HCEC 1CT (cell line): ENCODE measurements around the gene ACACB.

Experiments used
- DNase-seq: peaks from one replicate; pipeline ENCODE4 v3.0.0-alpha.2; 2017

The ACACB gene

DNA sequence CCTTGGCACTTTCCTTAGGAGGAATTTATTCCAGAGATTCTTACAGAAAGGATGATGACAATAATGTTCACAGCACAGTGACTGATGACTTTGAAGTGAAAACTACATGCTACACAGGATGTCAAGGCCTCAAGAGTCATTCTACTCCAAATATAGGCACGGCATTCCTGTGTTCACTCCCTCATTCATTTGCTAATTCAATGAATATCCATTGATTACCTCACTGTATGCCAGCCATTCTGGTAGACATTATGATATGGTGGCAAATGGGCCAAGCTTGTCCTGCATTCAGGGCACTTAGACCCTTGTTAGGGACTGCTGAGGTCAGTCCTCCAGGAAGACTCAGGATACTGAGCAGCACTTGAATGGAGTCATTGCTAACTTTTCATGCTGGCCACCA is 144.7 kb downstream of the ACACB start:
- no peak for DNase-seq

DNA sequence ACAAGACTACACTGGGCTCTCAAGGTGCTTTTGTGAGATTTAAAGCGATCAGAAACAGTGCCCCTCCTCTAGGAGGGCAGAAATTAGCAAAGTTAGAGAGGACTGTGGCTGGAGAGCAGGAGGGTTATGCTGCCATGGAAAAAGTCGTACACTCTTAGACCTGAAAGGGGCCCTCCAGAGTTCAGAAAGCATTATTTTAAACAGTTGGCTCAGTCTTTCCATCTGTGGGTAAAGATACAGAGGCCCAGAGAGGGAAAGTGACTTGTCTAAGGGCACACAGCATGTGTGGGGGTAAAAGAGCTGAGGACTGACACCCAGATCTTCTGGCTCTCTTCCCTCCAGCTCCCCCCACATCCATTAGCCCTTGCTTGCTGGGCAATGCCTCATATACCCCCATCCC is 145.6 kb downstream of the ACACB start:
- DNase-seq = no peak

DNA sequence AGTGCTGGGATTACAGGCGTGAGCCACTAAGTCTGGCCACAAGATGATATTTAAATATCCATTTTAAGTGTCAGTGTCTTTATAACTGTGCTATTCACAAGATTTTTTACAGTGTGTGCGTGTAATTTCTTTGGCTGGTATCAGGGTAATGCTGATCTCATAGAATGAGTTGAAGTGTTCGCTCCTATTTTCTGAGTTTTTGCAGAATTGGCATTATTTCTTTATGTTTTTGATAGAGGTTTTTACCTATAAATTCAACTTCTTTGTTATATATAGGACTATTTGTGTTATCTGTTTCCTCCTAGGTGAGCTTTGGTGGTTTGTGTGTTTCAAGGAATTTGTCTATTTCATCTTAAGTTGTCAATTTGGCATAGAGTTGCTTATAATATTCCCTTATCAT is 147.1 kb downstream of the ACACB start:
- no peak for DNase-seq

DNA sequence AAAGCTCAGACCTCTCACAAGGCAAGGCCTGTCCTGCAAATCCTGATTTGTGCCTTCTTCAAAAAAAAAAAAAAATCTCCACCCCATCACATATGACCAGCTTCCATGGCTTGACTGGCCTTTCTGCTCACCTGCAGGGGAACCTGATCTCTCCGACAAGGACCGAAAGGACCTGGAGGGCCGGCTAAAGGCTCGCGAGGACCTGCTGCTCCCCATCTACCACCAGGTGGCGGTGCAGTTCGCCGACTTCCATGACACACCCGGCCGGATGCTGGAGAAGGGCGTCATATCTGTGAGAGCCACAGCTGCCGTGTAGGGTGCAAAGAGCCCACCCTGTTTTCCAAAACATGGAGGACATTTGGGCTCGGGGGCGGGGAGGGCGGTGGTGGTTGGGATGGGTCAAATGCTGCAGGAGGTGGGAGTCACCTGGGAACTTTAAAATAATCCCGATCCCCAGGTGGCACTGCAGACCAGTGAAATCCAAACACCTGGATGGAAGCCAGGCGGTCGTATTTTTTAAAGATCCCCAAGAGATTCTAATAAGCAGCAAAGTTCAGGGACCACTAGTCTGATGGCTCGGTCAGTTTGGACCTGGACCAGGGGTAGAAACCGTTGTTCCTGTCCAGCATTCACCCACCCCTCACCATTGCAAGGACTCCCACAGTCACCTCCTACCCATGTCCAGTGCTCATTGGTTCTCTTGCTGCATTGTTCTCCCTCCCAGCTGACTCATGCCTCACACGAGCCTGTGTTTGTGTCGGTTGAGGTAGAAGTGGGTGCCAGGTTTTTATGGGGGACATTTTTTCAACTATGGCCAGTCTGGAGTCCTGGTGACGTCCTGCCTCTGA is 147.9 kb downstream of the ACACB start:
- peak; percentile 56 for DNase-seq

DNA sequence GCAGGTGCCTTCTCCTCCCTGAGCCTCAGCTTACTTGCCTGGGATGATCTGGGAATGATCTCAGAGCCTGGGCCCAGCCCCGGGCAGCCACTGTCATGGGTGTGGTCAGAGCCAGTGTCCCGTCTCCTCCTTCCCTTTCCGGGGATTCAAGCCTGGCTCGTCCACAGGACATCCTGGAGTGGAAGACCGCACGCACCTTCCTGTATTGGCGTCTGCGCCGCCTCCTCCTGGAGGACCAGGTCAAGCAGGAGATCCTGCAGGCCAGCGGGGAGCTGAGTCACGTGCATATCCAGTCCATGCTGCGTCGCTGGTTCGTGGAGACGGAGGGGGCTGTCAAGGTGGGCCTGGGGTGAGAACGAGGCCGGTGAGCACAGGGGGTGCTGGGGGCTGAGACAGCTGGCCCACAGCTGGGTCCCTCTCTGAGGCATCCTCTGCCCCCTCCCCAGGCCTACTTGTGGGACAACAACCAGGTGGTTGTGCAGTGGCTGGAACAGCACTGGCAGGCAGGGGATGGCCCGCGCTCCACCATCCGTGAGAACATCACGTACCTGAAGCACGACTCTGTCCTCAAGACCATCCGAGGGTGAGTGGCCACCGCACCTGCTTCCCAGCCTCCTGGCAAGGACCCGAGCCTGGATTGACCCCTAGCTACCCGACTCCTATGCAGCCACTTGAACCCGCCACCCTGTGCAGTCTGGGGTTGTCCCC is 148.7 kb downstream of the ACACB start:
- no peak for DNase-seq

DNA sequence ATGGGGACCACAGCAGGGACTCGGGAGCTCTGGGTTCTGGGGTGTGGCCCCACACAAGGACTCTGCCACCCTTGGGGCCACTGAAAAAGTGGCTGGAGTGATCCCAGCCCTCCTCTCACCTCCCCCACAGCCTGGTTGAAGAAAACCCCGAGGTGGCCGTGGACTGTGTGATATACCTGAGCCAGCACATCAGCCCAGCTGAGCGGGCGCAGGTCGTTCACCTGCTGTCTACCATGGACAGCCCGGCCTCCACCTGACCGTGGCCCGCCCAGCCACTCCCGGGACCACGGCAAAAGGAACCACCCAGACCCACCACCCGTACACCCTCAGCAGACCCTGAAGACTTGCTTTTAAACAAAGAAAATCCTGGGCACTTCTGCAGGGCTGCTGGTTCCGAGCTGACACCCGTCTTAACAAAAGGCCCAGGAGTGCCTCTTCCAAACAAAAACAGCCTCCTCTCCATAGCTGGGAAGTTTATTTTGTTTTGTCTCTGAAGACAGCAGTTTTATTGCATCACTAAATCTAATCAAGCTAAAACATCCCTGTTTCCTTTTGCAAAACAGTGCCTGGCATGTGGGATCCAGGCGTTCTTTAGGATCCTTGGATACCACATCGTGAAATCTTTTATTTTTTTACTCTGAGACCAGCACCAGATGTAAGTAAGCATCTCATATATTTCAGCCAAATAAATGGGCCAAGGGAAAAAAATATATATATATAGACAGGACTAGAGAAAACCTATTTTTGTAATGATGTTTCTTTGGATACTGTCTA is 149.9 kb downstream of the ACACB start:
- no peak for DNase-seq

DNA sequence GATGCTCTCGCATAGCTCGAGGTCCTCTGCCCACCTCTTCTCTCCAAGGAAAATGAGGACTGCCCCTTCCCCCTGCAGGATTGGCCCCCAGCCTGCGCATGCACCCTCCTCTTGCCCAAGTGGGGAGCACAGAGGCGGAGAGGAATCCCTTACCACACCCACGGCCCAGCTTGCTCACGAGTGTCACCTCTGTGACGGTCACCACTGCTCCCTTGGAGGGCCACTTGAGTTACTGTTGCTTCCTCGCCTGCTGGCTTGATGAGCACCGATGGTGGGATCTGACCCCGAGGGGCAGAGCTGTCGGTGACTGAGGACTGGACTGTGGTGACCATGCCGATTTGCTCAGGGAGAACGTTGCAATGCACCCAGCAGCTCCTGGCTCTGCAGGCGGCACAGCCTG is 151.0 kb downstream of the ACACB start:
- no peak for DNase-seq

DNA sequence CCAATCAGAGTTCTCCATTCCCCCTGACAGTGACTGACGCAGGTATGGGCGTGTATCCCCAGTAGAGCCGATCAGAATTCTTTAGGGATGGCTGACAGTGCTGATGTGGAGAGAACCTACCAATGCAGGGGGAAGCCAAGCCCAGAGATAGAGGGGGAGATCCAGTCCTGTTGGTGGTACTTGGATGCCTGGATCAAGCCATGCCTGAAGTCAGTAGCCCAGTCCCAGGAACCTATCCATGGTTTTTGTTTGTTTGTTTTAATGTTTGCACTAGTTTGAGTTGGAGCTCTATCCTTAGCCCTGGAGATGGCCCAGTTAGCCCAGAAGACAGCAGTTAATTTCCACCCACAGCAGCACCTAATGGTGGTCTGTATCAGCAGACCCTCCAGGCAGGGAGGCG is 152.5 kb downstream of the ACACB start:
- no peak for DNase-seq

DNA sequence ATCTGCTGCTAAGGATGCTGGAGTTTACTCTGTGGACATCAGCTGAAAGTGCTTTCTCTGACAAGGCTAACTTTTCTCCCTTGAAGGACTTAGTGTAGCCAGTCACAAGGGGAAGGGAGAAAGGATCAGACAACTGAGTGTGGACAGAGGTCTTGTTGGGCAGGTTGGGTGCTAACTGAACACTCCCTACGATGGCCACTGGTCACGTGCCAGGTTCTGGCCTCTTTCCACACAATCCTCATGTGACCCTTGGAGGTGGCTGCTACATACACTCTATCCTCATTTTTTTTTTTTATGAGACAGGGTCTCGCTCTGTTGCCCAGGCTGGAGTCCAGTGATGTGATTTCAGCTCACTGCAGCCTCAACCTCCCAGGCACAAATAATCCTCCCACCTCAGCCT is 153.0 kb downstream of the ACACB start:
- no peak for DNase-seq

DNA sequence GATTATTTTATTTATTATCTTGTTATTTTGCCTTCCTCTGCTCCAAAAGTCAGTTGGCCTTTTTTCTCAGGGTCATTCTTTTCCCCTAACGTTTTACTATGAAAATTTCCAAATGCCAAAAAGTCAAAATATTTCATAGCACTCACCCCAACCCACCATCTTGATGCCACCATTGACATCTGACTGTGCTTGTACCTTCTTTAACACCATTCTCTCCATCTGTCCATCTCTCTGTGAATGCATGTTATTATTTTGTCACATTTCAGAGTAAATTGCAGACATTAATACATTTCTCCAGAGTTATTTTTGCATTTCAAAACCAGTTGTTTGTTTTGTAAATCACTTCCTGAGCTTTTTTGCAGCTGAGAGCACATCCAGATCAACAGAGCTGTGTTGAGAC is 154.1 kb downstream of the ACACB start:
- DNase-seq = no peak

DNA sequence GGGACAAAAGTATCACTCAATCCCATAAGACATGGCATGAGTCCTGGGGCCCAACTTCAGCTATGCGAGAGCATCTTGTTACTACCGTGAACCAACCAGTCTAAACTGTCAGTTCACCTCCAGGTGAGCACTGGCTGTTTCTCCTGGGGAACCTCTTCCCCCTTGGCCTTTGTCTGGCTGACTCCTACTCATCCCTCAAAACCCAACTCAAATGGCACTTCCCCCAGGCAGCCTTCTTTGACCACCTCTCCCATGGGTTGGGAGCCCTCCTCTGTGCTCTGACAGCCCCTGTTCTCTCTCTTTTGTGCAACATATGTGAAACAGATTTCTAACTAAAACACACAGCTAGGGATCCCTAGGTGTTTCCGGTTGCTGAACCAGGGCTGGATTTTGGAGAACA is 155.0 kb downstream of the ACACB start:
- DNase-seq = no peak

DNA sequence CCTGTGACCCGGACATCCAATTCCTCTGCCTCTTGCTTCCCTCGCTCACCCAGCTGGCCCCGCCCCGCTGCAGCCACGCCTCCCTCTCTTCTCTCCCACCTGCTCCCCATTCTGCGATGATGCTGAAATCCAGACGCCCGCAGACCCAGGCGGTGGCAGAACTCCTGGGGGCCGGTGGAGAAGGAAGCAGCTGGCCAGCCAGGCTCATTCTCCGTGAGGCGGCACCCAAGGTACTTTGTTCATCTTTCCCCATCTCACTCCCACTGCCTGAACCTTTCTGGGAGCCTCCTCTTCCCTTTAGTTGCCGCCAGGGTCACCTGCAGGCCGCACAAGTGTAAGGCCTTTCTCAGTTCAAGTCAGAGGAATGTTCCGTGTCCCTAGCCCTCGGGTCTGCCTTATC is 157.0 kb downstream of the ACACB start:
- DNase-seq = no peak

DNA sequence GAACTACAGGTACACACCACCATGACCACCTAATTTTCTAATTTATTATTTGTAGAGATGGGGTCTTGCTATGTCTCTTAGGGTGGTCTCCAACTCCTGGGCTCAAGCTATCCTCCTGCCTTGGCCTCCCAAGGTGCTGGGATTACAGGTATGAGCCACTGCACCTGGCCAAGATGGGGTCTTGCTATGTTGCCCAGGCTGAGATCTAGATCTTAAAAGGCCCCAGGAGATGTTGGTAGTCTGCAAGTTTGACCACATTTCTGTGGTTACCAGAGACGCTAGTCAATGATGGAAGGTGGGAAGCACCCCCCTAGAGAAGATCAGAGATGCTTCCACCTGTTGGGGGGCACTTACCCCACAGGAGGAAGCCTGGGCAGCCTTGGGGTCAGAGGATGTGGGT is 158.0 kb downstream of the ACACB start:
- no peak for DNase-seq

DNA sequence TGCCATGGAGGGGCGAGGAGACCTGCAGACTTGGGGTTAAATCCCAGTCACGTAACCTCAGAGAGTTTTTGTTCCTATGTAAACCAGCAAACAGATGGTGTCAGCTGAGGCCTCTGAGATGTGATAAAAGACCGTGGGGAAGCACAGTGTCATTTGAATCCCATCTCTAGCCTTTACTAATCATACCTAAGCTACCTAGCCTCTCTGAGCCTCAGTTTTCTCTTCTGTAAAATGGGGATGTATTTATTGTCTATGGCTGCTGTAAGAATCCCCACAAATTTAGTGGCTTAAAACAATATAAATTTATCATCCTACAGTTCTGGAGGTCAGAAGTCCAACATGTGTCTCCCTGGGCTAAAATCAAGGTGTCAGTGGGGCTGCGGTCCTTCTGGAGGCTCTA is 158.8 kb downstream of the ACACB start:
- no peak for DNase-seq

DNA sequence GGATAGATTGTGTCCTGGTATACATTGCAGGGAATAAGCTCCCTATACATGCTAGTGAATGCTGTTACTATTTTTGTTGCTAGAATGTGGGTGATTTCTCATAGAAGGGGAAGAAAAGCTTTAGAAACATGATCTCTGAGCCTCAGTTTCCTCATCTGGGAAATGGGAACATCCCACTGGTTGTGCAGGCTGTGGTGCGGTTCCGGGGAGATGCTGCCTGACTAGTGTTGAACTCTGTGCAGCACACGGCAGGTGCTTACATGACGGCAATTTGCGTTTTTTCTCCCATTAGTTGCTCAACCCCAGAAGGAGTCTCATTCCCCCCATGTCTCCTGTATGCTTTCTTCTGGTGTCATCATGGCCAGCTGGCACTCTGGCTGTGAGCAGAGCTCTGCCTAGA is 159.8 kb downstream of the ACACB start:
- no peak for DNase-seq

DNA sequence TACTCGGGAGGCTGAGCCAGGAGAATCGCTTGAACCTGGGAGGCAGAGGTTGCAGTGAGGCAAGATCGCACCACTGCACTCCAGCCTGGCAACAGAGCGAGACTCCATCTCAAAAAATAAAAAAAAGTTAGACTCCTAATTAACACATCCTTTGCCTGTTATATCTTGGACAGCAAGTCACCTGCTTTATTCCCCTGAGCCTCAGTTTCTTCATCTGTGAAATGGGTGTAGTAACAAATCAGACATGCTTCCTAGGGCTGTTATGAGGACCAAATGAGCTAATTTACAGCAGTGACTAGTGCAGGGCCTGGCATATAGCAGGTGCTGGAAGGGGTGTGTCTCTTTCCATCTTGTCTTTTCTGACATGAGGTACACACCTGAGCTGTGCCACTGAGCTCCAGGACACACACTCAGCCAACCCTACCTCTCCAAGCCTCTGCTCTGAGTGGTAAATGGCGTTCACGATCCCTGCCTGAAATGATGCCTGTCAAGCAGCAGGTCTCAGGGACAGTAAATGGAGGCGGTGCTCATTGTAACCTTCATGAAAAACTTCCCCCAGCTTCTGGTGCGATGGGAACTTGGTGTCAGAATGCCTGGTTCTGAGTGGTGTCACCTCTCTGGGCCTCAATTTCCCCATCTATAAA is 161.0 kb downstream of the ACACB start:
- DNase-seq = no peak

DNA sequence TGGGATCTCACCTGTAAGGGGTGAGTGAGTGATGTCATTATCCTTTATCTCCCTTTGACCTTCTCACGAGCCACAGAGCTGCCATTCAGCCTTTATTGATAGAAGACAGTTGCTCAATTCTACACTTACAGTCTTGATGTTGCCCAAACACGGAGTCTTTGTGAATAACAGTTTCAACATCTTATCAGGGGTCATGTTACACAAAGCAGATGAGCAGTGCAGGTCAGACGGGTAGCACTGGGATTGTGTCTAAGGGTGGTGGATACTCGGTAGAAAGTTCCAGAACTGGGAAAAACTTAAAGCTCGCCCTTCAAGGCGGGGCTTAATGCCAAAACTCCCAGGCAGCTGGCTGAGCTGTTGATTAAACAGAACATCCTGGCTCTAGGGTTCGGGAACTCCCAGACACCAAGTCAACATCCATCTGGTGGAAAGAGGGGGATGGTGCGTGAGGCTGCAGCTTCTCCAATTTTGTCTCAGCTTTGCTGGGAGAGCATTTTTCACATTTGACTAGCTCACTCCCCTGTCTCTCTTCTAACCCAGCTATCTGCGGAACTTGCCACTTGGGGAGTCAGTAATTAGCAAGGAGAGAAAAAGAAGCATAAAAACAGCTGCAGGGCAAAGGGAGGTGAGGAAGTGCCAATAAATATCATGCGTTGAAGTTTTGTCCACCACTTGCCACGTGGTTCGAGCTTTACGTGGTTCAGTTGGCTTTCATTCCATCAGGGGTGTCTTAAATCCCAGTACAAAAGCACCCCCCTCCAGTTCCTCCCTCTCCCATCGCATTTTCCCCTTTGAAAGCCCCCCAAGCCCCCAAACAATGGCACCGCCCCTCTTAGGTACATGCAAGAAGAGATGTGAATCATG is 161.7 kb downstream of the ACACB start:
- peak; percentile 25 for DNase-seq

DNA sequence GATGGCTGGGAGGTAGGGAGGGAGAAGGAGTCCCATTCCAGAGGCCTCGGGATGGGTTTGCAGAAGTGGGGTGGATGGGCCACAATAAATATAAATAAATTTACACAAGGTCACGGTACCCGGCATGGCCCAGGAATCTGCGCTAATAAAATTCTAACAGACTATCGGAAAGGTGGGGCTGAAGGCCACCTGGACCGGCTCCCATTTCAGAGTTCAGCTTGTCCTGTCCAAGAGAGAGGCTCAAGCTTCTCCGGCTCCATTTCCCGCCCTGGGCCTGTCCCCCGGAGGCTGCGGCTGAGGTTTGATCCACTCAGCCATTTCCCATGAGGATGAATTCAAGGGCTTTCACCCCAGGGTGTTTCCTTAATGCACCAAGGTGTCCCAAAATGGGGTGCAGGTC is 162.5 kb downstream of the ACACB start:
- DNase-seq = no peak

DNA sequence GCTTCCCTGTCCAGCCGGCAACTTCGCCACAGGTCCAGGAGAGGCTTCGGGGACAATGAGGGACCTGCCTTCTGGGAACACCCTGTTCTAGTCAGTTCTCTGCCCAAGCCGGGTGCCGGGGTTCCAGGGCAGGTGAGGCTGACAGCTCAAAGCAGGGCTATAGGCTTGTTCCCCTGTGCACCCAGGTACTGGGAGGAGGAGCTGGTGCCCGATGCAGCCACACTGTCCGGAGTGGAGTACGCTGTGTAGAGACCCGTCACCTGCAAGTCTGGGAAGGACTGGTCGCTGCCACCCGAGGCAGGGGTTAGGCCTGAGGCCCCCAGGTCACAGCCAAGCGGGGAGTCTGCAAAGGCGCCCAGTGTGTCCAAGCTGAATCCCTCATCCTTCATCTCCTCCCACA is 163.1 kb downstream of the ACACB start:
- no peak for DNase-seq

DNA sequence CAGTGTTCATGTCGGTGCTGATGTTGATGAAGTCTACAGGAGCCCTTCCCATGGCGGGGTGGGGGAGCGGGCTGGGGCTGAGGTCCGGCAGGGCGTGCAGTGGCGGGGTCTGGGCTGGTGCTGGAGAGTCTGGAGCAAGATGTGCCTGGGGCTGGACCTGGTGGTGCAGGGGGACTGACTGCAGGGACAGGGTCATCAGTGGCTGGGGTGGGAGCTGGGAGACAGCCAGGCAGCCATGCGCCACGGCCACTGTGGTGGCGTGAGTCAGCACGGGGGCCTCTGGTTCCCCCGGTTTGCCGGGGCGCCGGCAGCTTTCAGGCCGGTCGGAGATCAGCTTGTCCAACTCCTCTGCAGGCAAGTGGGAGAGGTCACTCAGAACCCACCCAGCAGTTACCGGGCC is 165.1 kb downstream of the ACACB start:
- DNase-seq = no peak

DNA sequence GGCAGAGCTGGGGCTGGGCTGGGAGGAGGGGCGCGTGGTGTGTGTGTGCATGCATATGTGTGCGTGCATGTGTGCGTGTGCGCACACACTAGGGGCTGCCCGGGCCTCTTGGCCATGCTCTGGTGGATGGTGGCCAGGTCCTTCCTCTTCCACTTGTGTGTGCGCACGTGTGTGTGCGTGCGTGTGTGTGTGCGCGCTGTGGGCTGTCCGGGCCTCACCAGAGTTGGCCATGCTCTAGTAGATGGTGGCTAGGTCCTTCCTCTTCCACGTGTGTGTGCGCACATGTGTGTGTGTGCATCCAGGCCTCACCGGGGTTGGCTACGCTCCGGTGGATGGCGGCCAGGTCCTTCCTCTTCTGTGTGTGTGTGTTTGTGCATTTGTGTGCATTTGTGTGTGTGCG is 168.0 kb downstream of the ACACB start:
- DNase-seq = no peak

DNA sequence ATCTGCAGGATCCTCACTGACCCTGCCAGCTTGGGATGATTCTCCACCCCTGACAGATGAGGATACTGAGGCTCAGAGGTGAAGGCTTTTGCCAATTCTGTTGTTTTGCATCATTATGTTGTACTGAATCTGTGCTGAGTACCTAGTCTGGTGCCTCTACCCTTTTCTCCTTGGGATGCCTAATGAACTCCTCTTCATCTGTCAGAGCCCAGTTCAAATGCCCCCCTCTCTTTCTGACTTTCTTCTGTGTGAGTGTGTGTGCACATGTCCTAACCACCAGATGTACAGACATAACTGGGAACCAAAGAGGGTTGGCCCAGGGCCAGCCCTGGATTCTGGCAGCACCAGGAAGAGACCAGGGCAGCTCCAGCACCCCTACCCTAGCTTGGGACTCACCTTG is 169.9 kb downstream of the ACACB start:
- no peak for DNase-seq
